Hippocampal formation (tissue), 2 donors: ENCODE measurements around the gene ARHGAP19.

Experiments
- DNase-seq, 2 donors: peaks; one replicate each; lab custom pipeline; 2025; lab: John Stamatoyannopoulos, UW

ARHGAP19 gene

GRCh38 chr10:97292097-97292861, at the start of gene ARHGAP19:
Gene ARHGAP19 (minus strand): TSS chr10:97292637. CDS start chr10:97292627, 10 bp downstream.
- DNase-seq = peak; percentile 94 to 98

DNA sequence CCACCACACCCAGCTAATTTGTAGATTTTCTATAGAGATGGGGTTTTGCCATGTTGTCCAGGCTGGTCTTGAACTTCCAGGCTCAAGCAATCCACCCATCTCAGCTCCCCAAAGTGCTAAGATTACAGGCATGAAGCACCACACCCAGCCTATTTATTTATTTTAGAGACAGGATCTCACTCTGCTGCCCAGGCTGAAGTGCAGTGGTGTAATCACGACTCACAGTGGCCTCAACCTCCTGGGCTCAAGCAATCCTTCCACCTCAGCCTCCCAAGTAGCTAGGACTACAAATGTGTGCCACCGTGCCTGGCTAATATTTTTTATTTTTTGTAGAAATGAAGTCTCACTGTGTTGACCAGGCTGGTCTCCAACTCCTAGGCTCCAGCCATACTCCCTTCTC, 49.0 kb upstream of the ARHGAP19 start:
- DNase-seq = no peak

GRCh38 chr10:97338041-97338440, 45.6 kb upstream of the ARHGAP19 start:
- no peak for DNase-seq

DNA sequence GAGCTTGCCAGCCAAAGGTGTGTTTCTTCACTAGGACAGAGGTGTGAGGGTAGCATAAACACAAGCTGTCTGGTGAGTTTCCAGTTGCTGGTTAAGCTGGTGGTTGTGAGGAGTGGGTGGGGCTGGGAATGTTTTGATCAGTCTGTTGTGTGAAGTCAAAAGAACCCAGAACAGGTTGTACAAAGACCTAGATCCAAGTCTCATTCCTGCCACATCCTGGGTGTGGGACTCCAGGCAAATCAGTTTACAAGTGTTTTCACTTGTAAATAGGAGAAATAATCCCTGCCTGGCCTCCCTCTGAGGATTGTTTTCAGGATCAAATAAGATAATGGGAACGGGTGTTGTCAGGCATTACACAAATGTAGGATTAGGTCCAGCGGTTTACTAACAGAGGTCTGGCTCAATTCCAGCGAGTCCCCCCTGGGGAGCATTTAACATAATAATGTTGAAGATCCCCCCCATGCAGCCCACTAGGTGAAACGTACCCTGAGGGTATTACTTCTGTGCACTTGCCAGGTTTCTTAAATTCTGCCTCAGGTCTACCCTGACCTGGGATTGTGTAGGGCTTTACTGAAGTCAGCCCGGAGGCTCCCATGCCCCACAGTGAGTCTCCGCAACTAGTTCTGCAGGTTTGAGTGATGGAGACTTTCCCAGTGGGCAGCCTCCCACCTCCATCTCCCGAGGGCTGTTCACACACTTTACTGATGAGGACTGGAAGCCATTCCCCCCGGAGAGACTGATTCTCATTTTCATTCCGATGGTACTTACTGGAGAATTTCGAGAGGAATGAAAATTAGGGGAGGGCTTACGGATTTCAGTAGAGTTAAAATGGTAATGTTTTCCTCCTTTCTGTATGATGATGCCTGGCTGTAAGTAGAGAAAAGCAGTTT, 44.8 kb upstream of the ARHGAP19 start:
- no peak for DNase-seq

GRCh38 chr10:97336446-97336845, 44.0 kb upstream of the ARHGAP19 start:
- no peak for DNase-seq

GRCh38 chr10:97336006-97336405, 43.6 kb upstream of the ARHGAP19 start:
- DNase-seq = no peak

DNA sequence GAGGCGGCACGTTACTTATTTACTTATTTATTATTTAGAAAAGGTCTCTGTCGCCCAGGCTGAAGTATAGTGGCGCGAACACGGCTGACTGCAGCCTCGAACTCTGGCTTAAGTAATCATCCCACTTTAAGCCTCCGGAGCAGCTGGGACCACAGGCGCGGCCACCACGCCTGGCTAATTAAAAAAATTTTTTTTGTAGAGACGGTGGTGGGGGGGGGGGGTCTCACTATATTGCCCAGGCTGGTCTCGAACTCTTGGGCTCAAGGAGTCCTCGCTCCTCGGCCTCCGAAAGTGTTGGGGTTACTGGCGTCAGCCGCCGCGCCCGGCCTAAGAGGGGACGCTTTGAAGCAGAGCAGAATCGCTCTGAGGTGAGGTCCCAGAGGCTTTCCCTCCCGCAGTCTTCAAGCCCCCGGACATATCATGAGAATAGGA, 42.8 kb upstream of the ARHGAP19 start:
- DNase-seq = no peak

DNA sequence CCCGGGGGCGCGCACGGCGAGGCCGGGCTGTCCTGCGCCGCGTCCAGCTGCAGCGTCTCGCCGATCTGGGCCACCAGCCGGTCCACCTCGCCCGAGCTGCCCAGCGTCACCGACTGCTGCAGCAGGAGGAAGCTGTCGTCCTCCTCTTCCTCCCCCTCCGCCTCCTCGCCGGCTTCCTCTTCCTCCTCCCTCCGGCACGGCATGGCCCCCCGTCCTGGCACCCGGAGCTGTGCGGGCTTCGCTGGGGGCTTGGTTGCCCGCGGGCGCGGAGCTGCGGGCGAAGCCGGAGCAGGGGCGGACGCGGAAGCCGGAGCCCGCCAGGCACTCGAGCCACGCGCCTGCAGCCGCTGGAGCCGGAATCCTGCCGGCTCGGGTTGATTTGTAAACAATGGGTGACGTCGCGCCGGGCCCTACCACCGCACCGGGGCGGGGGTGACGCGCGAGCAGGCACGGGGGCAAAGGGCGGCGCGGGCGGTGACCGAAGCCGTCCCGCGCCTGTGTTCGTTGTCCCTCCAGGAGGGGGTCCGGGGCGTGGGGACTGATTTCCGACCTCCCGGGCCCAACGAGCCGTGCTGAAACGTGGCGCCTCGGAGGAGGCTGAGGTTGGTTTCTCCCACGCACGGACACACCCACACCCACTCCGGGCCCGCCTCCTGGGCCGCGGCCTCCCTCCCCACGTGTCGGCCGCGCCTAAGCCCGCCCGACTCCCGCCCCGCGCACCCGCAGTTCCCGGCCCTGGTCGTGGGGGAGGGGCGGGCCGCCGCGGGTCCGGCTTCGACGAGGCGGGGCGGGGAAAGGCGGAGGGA, 42.1 kb upstream of the ARHGAP19 start, which contains the start of gene FRAT2:
Gene FRAT2, minus strand, starts transcription at position 360 of the 806 bp plus-strand sequence. Its CDS starts 157 bp downstream, at position 203.
- DNase-seq = peak; percentile 89 to 95

GRCh38 chr10:97333601-97334369, 41.3 kb upstream of the ARHGAP19 start:
- peak in 1 of 2 donors; percentile 10 for DNase-seq

- no peak for DNase-seq
These were observed 40.8 kb upstream of the ARHGAP19 start for GRCh38 chr10:97333351-97333600.

DNA sequence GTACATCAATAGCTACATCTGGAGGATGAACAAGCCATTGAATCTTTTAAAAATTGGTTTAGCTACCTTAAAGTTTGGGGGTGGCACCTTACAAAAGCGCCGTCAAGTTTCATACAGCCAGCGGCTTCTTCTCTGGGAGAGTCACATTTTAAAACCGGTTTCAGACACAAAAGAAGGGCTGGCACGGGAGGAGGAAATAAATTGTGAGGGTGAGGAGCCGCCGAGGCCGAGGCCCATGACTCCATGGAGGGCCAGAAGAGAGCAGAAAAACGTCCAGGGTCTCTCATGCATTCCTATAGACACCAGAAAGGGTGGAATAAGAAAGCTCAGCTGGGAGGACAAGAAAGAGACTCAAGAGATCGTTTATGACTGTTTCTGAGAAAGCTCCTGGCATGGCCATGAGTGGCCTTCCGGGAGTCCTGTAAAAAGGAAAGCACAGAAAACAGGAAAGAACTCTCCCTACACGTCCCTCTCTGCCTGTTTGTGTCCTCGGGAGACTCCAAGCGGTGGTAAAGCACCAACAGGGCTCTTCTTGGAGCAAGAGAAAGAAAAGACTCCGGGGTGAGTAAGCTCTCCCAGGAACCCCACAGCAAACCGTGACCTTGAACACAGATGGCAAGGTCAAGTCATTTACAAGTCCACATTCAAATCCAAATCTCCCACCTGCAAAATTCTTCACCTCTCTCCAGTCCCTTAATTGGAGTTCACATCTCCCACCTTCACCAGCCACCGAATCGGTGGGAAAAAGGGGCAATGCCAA, 40.3 kb upstream of the ARHGAP19 start:
- peak; percentile 45 to 83 for DNase-seq

GRCh38 chr10:97331153-97331703, 38.8 kb upstream of the ARHGAP19 start:
- no peak for DNase-seq

DNA sequence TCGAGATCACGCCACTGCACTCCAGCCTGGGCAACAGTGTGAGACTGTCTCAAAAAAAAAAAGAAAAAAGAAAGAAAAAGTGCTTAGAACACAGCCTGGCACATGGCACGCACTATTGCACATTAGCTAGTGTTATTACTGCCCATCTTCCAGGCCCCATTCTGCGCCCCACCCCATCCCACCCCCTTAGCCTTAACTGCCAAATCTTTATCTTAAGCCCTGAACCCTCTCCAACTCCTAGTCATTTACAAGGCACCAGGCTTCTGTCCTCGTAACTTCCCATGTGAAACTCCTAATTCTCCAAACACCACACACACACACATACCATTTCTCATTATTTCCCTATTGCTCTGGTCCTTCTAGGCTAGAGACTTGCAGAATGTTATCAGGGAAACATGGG, 37.3 kb upstream of the ARHGAP19 start:
- DNase-seq = no peak

DNA sequence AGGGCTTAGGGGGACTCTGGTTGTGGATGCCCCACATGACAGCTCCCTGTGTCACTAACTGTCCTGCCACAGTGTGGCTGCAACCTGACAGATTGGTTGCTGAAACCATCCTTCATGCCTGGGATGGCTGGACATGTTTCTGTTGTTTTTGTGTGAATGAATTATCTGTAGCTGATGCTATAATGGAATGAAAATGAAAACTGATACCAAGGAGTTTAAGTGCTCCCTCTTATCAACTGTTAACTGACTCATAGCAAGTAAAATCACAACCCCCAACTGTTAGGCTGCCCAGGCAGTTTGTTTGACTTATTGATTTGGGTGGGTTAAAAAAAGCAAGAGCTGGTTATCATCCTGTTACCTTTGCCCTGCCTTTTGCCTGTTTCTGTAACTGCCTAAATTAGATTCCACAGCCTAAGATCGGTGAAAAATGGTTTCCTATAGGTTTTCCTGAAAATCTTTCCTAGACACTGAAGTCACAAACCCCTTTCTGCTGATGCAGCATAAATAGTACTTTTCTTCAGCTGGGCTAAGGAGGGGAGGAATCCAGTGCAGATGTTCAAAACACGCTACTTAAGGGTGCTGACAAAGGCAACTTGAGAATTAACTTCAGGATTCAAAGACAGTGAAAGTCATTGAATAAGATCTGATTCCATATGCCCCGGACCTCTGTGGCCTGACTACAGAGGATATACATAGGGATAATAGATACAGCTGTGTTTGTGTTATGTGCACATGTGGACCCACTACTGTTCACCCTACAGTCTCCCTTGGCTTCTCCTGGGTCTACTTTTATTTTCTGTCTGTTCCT, 36.4 kb upstream of the ARHGAP19 start:
- DNase-seq = no peak

DNA sequence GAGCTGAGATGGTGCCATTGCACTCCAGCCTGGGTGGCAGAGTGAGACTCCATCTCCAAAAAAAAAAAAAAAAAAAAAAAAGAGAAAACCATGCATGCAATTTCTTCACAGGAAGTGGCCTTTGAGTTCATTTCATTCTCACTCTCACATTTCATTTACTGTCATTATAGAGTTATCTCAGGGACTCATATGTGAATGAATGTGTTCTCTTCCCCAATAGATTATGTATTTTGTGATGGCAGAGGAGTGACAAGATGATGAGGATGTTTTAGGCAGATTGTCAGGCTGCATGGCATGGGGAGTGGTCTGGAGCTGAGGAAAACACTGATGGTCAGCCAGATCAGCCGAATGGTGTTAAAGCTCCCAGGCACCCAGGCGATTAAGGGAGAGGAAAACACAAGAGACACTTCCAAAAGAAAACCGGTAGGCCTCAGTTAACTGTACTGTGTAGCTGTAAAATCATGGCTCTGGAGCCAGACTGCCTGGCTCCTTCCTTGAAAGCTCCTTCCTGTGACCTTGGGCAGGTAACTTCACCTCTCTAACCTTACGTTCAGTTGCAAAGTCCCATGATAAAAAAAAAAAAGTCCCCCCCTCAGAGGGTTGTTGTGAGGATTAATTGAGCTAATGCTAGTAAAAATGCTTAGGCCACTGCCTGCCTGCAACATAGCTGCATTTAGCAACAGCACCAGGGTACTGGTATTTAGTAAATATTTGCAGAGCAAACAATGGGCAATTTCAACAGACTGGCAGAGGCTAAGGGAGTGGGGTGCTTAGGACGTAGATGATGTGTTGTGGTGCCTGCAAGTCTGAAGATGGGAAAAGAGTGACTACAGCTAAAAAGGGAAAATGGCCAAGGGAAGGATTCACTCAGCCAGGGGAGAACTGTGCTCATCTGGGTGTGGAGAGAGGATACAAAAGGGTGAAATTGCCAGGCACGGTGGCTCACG, 35.2 kb upstream of the ARHGAP19 start:
- no peak for DNase-seq

DNA sequence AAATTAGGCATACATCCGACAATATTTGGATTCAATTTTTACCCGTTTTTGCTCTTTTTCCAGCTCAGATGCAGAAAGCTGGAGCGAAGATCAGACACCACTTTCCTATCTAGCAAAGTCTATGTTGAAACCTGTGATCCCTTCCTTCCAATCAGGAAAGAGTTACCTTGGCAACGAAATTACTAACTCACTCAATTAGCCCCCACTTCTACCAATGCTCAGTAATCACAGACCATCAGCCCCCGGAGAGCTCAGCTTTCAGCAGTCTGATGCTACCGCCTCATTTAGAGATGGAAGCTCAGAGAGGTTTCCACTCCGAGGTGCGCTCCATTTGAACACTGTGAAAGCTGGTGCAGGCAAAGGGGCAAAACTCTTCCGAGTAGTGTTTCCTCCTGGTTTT, 33.3 kb upstream of the ARHGAP19 start:
- DNase-seq = no peak

GRCh38 chr10:97323501-97323900, 31.1 kb upstream of the ARHGAP19 start:
- DNase-seq = no peak

GRCh38 chr10:97321804-97322190, 29.4 kb upstream of the ARHGAP19 start:
- DNase-seq = peak in 1 of 2 donors; percentile 12
